HG03558 (cell line): Measurements from ENCODE around the gene GARIN5B.
A peak's percentile ranks its signal among the peaks of the same experiment; 100 is the strongest.

ENCODE experiments used
- ATAC-seq: cut with Tn5 transposase; IDR thresholded peaks from one replicate; pipeline ENCODE4 v1.9.1; 2021; ENCODE audit warnings: moderate number of reproducible peaks; ENCODE audit not compliant: unreplicated experiment; ENCODE audit errors: extremely low read depth

GARIN5B gene

GRCh38 chr19:55352549-55353145 is 10.4 kb downstream of the GARIN5B start:
- no peak for ATAC-seq

GRCh38 chr19:55352040-55352439 is 11.0 kb downstream of the GARIN5B start:
- no peak for ATAC-seq

GRCh38 chr19:55350620-55351315 is 12.3 kb downstream of the GARIN5B start:
- ATAC-seq = no peak

GRCh38 chr19:55348317-55349034 is 14.6 kb downstream of the GARIN5B start:
- no peak for ATAC-seq

- no peak for ATAC-seq
These were observed 15.5 kb downstream of the GARIN5B start for GRCh38 chr19:55347442-55348009.

DNA sequence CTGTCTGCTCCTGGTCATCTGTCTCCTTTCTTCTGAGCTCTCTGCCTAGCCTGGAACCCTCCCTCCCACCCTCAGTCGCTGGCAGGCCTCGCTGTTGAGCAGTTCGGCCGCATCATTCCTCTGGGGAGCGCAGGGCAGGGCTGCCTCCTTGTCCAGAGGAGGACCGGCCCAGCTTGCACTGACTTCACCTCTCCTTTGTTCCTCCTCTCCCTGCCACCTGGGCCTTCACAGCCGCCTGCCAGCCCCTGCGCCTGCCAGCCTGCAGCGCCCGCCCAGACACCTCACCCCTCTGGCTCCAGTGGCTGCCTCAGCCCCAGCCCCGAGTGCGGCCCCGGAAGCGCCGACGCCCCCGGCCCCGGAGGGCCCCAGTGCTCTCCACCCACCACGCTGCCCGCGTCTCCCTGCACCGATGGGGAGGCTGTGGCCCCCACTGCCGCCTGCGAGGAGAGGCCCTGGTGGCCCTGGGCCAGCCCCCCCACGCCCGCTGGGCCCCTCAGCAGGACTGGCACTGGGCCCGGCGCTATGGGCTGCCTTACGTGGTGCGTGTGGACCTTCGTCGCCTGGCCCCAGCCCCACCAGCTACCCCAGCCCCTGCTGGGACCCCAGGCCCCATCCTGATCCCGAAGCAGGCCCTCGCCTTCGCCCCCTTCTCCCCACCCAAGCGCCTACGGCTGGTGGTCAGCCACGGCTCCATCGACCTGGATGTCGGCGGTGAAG is 16.2 kb downstream of the GARIN5B start:
- ATAC-seq = no peak

GRCh38 chr19:55345818-55346724 is 17.0 kb downstream of the GARIN5B start:
- no peak for ATAC-seq

DNA sequence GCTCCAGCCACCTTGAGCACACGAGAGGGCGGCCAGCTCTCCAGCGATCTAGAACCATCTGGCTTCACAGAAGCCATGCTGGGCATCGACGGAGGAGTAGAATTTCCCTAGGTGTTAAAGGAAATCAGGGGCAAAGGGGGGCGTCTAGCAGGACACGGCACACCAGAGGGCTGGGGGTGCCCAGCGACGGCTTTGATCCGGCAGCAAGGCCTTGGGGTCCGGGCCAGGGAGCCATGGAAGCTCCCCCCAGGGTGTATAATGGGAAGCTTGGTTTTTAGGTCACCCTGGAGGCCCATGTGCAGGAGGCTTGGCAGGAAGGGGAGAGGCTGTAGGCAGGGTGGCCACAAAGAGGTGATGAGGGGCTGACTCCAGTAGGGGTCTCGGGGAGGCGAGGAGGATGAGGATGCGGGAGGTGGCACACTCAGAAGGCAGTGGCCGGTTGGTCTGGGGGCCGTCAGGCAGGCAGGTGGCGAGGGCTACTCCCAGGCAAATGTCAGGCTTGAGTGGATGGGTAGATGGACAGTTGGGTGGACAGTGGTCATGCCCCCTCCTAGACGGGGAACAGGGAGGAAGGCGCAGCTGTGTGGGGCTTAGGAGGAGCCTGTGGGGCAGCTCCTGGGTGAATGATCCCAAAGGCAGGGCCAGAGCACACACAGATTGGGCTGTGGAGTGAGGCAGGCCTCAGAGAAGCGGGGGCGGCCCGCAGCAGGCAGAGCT is 17.8 kb downstream of the GARIN5B start:
- ATAC-seq = no peak

GRCh38 chr19:55344444-55344843 is 18.6 kb downstream of the GARIN5B start:
- no peak for ATAC-seq

- no peak for ATAC-seq
These were observed 21.2 kb downstream of the GARIN5B start for GRCh38 chr19:55341595-55342531.

DNA sequence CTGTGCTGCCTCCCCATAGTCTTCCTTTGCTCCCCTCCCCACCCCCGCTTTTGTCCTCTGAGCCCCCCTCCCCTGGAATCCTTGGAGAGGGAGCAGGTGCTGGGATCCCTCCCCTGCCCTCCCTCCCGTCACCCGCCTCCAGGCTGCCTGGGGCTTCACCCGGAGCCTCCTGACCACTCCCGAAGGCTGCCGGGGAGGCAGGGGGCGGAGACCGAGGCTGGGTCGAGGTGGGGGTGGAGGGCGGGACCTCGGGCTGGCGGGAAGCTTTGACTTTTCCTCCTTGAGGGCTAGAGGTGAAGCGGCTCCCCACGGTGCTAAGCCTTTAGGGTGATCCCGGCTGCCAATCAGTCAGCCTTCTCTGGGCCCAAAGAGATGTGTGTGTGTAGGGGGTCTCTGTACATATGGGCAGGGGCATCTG is 21.9 kb downstream of the GARIN5B start:
- ATAC-seq = no peak

GRCh38 chr19:55340784-55341147 is 22.3 kb downstream of the GARIN5B start:
- ATAC-seq = no peak

DNA sequence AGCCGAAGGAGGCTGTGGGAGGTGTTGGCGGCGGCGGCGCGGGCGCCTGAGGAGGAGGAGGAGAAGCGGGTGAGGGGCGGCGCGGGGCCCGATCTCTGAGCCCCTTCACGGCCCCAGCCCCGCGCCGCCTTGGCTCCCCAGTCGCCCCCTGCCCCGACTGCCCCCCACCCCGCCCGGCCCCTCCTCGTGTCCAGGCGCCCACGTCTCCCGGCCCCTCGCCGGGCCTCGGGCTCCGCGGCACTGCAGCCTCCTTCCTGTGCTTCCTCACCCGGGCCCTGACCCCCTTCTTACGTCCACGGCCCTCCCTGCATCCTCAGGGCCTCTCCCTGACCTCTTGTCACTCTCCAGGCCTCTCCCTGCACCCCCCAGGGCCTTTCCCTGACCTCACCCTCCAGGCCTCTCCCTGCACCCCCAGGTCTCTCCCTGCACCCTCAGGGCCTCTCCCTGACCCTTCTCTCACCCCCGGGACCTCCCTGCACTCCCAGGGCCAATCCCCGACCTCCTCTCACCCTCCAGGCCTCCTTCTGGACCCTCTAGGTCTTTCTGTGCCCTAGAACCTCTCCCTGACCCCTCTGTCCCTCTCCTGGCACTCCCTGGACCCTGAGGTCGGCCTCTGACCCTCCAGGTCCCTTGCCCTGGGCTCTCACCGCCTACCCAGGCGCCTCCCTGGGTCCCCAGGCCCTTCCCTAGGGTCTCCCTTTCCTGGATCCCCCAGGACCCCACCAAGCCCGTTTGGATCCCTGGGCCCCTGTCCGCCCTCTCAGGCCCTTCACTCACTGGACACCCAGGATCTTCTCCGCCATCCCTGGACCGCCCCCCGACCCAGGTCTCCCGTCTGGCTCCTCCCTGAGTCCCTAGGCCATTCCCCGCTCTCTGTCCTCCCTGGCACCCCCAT is 22.9 kb downstream of the GARIN5B start:
- ATAC-seq = no peak

DNA sequence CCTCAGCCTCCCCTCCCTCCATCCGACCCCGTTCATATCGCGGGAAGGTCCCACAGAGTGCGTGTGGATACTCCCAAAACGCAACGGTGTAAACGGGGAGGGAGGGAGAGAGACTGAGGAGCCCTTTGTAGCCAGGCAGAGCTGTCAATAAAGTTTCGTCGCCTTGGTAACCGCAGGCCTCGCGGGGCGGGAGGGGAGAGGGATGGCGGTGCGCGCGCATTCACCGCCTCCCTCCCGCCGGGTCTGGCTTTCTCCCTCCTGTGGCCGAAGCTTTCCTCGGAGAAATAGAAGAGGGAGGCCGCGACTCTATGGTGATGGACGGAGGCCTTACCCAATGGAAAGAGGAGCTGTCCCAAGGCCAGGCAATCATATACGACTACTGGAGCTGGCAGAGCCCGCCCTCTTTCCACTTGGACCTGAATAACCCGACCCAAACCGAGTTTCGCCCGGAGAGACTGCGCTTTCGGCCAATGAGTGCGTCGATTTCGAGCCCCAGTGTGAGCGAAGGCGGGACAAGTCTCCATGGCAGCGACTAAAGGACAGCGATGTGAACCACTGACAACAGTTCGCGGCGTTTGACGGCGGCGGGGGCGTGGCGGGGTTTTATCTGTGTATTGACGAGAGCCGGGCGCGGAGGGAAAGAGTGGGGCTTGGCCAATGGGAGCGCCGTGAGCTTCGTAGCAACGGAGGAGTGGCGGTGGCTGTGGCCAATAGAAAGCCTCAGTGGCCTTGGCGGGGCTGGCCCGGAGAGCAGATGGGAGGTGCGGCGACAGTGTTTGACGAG is 23.8 kb downstream of the GARIN5B start, which contains the start of gene KMT5C:
KMT5C (plus strand) TSS at position 772 of the 784 bp plus-strand sequence. CDS start 2,061 bp downstream, outside the sequence.
- ATAC-seq = peak; percentile 67

DNA sequence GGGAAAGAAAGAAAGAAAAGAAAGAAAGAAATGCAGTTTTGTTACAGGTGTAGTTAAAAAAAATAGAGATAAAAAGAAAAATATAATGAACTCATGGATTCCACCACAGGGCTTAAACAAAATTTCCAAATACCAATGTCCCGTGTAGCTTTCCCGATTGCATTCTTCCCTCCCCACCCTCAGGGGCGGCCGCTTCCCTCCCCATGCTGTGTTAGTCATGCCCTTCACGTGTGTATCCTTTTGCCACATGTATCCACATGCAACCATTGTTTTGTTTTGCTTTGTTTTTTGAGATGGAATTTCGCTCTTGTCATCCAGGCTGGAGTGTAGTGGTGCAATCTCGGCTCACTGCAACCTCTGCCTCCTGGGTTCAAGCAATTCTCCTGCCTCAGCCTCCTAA is 27.0 kb downstream of the GARIN5B start:
- ATAC-seq = no peak

DNA sequence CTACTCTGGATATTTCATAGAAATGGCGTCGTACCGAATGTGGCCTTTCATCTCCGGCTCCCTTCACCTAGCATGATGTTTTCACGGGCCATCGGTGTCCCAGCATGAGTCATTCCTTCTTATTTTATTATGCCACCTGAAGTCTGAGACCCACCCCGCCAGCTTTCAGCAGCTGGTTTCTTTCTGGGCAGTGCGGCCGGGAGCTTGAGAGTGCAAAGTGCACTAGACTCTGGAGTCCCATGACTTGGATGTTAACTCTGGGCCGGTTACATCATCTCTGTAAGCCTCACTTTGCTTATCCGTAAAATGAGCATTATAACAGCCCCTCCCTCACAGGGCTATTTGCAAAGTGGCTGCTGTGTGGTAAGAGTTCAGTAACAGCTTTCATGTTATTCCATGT is 29.2 kb downstream of the GARIN5B start:
- ATAC-seq = no peak
